Upper lobe of right lung (tissue), 1 donor: ENCODE results near the gene MUC12. TPM values are rescaled to one million over a fixed set of nuclear protein-coding genes. Genes with fewer than 3 reads are reported as not detected.
"Not testable (repeated sequence)": the region's sequence is repeated elsewhere in the genome, so short reads cannot be mapped to it uniquely, and the experiment has no call there.

Experiments used
- ATAC-seq: fragments of 200-7000 bp; cut with Tn5 transposase; one replicate; pipeline ENCODE4 v1.9.1; 2020; ENCODE audit warnings: mild to moderate bottlenecking, moderate library complexity
- DNase-seq: peaks from one replicate; pipeline ENCODE4 v3.0.0-alpha.2; 2020
- H3K27ac ChIP-seq: fragments of 200-600 bp; one replicate; pipeline ENCODE4 v1.8.0; 2022
- H3K27me3 ChIP-seq: fragments of 200-600 bp; one replicate; pipeline ENCODE4 v1.8.0; 2022; ENCODE audit warnings: mild to moderate bottlenecking
- H3K36me3 ChIP-seq: fragments of 200-600 bp; one replicate; pipeline ENCODE4 v1.8.0; 2022
- H3K4me1 ChIP-seq: fragments of 200-600 bp; one replicate; pipeline ENCODE4 v1.8.0; 2022
- H3K4me3 ChIP-seq: fragments of 200-600 bp; one replicate; pipeline ENCODE4 v1.8.0; 2022; ENCODE audit warnings: mild to moderate bottlenecking
- H3K9me3 ChIP-seq: fragments of 200-600 bp; one replicate; pipeline ENCODE4 v1.8.0; 2022
- intact Hi-C: fragments of 100-400 bp; cut with DNase I; formaldehyde crosslinking; loops from one replicate; pipeline ENCODE4 v1.11.0; 2022
- total RNA-seq: library from RNA; stranded (reverse); fragmentation: NEBNext Ultra II Directional; extraction: Animal tissue kit (Norgen Biotek cat#: 25700); gene quantifications from one replicate; pipeline ENCODE4 v1.2.1, GENCODE V29; 2021
- TF ChIP-seq, protein P1 (sequence below): fragments of 200-600 bp; IDR thresholded peaks from one replicate; pipeline ENCODE4 v1.8.0; 2022; ENCODE audit warnings: antibody characterized with exemption
- donor health status: DM: no; HTN: yes; CAD: no; lungs with severe emphysema.

MUC12 gene
- total RNA-seq, 1 donor from 2014 or later = not detected

DNA sequence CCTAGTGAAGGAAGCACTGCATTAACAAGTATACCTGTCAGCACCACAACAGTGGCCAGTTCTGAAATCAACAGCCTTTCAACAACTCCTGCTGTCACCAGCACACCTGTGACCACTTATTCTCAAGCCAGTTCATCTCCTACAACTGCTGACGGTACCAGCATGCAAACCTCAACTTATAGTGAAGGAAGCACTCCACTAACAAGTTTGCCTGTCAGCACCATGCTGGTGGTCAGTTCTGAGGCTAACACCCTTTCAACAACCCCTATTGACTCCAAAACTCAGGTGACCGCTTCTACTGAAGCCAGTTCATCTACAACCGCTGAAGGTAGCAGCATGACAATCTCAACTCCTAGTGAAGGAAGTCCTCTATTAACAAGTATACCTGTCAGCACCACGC is 66.6 kb downstream of the MUC12 start:
- ATAC-seq (no peak), DNase-seq (no peak)
- no peak overlapping the region for H3K4me3 ChIP-seq
- H3K36me3 ChIP-seq = no peaks in the 10 kb centered on the region
- TF ChIP-seq, protein P1, sequence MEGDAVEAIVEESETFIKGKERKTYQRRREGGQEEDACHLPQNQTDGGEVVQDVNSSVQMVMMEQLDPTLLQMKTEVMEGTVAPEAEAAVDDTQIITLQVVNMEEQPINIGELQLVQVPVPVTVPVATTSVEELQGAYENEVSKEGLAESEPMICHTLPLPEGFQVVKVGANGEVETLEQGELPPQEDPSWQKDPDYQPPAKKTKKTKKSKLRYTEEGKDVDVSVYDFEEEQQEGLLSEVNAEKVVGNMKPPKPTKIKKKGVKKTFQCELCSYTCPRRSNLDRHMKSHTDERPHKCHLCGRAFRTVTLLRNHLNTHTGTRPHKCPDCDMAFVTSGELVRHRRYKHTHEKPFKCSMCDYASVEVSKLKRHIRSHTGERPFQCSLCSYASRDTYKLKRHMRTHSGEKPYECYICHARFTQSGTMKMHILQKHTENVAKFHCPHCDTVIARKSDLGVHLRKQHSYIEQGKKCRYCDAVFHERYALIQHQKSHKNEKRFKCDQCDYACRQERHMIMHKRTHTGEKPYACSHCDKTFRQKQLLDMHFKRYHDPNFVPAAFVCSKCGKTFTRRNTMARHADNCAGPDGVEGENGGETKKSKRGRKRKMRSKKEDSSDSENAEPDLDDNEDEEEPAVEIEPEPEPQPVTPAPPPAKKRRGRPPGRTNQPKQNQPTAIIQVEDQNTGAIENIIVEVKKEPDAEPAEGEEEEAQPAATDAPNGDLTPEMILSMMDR = no peak
- intact Hi-C loops = no loop called here
- no peak overlapping the region for H3K27ac ChIP-seq
- H3K4me1 ChIP-seq = no peaks in the 10 kb centered on the region
- peaks cover 18% of the 10 kb centered on the region for H3K27me3 ChIP-seq
- no peaks in the 10 kb centered on the region for H3K9me3 ChIP-seq

DNA sequence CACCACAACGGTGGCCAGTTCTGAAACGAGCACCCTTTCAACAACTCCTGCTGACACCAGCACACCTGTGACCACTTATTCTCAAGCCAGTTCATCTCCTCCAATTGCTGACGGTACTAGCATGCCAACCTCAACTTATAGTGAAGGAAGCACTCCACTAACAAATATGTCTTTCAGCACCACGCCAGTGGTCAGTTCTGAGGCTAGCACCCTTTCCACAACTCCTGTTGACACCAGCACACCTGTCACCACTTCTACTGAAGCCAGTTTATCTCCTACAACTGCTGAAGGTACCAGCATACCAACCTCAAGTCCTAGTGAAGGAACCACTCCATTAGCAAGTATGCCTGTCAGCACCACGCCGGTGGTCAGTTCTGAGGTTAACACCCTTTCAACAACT is 71.9 kb downstream of the MUC12 start:
- intact Hi-C loops, ATAC-seq, H3K36me3 ChIP-seq: not testable (repeated sequence)

DNA sequence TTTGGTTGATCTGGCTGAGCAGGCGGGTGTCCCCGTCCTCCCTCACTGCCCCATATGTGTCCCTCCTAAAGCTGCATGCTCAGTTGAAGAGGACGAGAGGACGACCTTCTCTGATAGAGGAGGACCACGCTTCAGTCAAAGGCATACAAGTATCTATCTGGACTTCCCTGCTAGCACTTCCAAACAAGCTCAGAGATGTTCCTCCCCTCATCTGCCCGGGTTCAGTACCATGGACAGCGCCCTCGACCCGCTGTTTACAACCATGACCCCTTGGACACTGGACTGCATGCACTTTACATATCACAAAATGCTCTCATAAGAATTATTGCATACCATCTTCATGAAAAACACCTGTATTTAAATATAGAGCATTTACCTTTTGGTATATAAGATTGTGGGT is 89.0 kb downstream of the MUC12 start:
- ATAC-seq (peak; percentile 64), DNase-seq (peak; percentile 77)
- Histone ChIP-seq H3K4me1 (no peaks in the 10 kb centered on the region), H3K27ac (no peak overlapping the region), H3K27me3 (peaks cover 52% of the 10 kb centered on the region), H3K36me3 (no peaks in the 10 kb centered on the region), H3K9me3 (no peaks in the 10 kb centered on the region), H3K4me3 (no peak overlapping the region)
- intact Hi-C loops = loop anchor here (5.0 kb wide), 1 partner anchor 161 kb away; the partner anchor contains the start of gene ACHE
- TF ChIP-seq, protein P1 = no peak

More for the DNA sequence above, 71.9 kb downstream of the MUC12 start:
- H3K9me3 ChIP-seq, H3K27ac ChIP-seq, H3K4me1 ChIP-seq, H3K4me3 ChIP-seq, DNase-seq: not testable (repeated sequence)
- H3K27me3 ChIP-seq = peaks cover 26% of the 10 kb centered on the region

DNA sequence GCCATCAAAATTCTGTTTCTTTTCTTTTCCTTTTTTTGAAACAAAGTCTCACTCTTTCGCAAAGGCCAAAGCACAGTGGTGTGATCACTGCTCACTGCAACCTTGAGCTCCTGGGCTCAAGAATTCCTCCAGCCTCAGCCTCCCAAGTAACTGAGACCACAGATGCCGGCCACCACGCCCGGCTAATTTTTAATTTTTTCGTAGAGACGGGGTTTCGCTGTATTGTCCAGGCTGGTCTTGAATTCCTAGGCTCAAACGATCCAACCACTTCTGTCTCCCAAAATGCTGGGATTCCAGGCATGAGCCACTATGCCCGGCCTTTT is 90.2 kb downstream of the MUC12 start:
- no peaks in the 10 kb centered on the region for H3K36me3 ChIP-seq
- peaks cover 45% of the 10 kb centered on the region for H3K27me3 ChIP-seq
- DNase-seq (no peak), ATAC-seq (no peak)
- H3K9me3 ChIP-seq = no peaks in the 10 kb centered on the region
- TF ChIP-seq, protein P1 = no peak
- no peak overlapping the region for H3K4me3 ChIP-seq
- no peak overlapping the region for H3K27ac ChIP-seq
- H3K4me1 ChIP-seq = no peaks in the 10 kb centered on the region
- intact Hi-C loops = loop anchor here (5.0 kb wide), 1 partner anchor 162 kb away; the partner anchor contains the start of gene ACHE

DNA sequence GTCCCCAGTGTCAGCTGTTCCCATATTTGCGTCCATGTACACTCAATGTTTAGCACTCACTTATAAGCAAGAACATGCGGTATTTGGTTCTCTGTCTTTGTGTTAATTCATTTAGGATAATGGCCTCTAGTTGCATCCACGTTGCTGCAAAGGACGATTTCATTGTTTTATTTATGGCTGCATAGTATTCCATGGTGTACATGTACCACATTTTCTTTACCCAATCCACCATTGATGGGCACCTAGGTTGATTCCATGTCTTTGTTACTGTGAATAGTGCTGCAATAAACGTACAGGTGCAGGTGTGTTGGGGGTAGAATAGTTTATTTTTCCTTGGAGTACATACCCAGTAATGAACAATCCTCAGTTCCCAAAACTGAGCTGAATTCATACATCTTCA is 91.6 kb downstream of the MUC12 start:
- Histone ChIP-seq H3K9me3 (no peaks in the 10 kb centered on the region), H3K36me3 (no peaks in the 10 kb centered on the region), H3K4me1 (no peaks in the 10 kb centered on the region), H3K27ac (no peak overlapping the region), H3K27me3 (peaks cover 46% of the 10 kb centered on the region), H3K4me3 (no peak overlapping the region)
- TF ChIP-seq, protein P1 = no peak
- intact Hi-C loops = no loop called here
- ATAC-seq = no peak
- DNase-seq = no peak

DNA sequence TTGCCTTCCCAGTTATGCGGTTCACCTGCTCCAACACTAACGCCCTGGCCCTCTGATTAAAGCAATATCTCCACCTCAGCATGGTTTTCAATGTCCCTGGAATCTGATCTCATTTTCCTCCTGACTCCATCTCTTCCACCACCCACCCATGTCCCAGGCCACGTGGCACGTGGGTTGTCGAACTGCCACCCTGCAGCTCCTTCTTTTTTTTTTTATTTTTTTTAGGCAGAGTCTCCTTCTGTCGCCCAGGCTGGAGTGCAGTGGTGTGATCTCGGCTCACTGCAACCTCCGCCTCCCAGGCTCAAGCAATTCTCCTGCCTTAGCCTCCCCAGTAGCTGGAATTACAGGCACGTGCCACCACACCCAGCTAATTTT is 94.8 kb downstream of the MUC12 start:
- H3K4me3 ChIP-seq, intact Hi-C loops, ATAC-seq, H3K9me3 ChIP-seq, H3K4me1 ChIP-seq, H3K27ac ChIP-seq, H3K36me3 ChIP-seq, DNase-seq: not testable (repeated sequence)
- peaks cover 31% of the 10 kb centered on the region for H3K27me3 ChIP-seq

DNA sequence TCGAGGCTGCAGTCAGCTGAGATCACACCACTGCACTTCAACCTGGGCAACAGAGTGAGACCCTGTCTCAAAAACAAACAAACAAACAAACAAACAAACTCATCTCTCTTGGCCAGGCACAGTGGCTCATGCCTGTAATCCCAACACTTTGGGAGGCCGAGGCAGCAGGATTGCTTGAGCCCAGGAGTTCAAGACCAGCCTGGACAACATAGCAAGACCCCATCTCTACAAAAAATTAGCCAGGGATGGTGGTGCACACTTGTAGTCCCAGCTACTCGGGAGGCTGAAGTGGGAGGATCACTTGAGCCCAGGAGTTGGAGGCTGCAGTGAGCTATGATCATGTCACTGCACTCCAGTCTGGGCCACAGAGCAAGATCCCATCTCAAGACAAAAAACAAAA is 95.8 kb downstream of the MUC12 start:
- H3K4me1 ChIP-seq, ATAC-seq, DNase-seq, H3K9me3 ChIP-seq, H3K27ac ChIP-seq, H3K4me3 ChIP-seq, H3K36me3 ChIP-seq, intact Hi-C loops: not testable (repeated sequence)
- H3K27me3 ChIP-seq = peaks cover 31% of the 10 kb centered on the region
